ENCODE measurements around the gene CCDC102B.
"Not testable (repeated sequence)": the region's sequence is repeated elsewhere in the genome, so short reads cannot be mapped to it uniquely, and the experiment has no call there.

The CCDC102B gene

GRCh38 chr18:68915061-68915460 lies 117.2 kb downstream of the CCDC102B start:
- no peak for DNase-seq

- no peak for DNase-seq
These were observed 118.9 kb downstream of the CCDC102B start for GRCh38 chr18:68916734-68917133.

GRCh38 chr18:68918216-68918615 lies 120.3 kb downstream of the CCDC102B start:
- no peak for DNase-seq

- no peak for DNase-seq
These were observed 122.0 kb downstream of the CCDC102B start for GRCh38 chr18:68919900-68920299.

- DNase-seq, result no peak
These were observed 124.5 kb downstream of the CCDC102B start for GRCh38 chr18:68922392-68922791.

GRCh38 chr18:68925268-68925667 lies 127.4 kb downstream of the CCDC102B start:
- no peak for DNase-seq

- no peak for DNase-seq
These were observed 131.1 kb downstream of the CCDC102B start for GRCh38 chr18:68928762-68929675.

- DNase-seq, result no peak
These were observed 137.8 kb downstream of the CCDC102B start for GRCh38 chr18:68935686-68936085.

GRCh38 chr18:68937029-68937599 lies 139.2 kb downstream of the CCDC102B start:
- no peak for DNase-seq

- no peak for DNase-seq
These were observed 142.2 kb downstream of the CCDC102B start for GRCh38 chr18:68940039-68940438.

GRCh38 chr18:68940754-68941153 lies 142.9 kb downstream of the CCDC102B start:
- no peak for DNase-seq

- DNase-seq, result no peak
These were observed 144.3 kb downstream of the CCDC102B start for GRCh38 chr18:68942230-68942629.

GRCh38 chr18:68943861-68944260 lies 146.0 kb downstream of the CCDC102B start:
- not testable (repeated sequence) for DNase-seq

- no peak for DNase-seq
These were observed 146.4 kb downstream of the CCDC102B start for GRCh38 chr18:68944330-68944729.

GRCh38 chr18:68944826-68945225 lies 146.9 kb downstream of the CCDC102B start:
- DNase-seq, result no peak

- no peak for DNase-seq
These were observed 150.7 kb downstream of the CCDC102B start for GRCh38 chr18:68948622-68949021.

GRCh38 chr18:68954738-68955137 lies 156.9 kb downstream of the CCDC102B start:
- no peak for DNase-seq

GRCh38 chr18:68956650-68957049 lies 158.8 kb downstream of the CCDC102B start:
- no peak for DNase-seq

GRCh38 chr18:68960355-68960754 lies 162.5 kb downstream of the CCDC102B start:
- DNase-seq, result no peak

- no peak for DNase-seq
These were observed 164.7 kb downstream of the CCDC102B start for GRCh38 chr18:68962623-68963022.

- DNase-seq, result no peak
These were observed 167.9 kb downstream of the CCDC102B start for GRCh38 chr18:68965817-68966216.

- no peak for DNase-seq
These were observed 171.1 kb downstream of the CCDC102B start for GRCh38 chr18:68969027-68969426.

GRCh38 chr18:68972176-68972575 lies 174.3 kb downstream of the CCDC102B start:
- no peak for DNase-seq

- no peak for DNase-seq
These were observed 181.9 kb downstream of the CCDC102B start for GRCh38 chr18:68979737-68980136.

Measured in NCI-H2227 treated with DMSO at 0.1 percent for 48 hours (cell line).